Thyroid gland (tissue), 4 donors: ENCODE measurements around the gene ELOVL2.

Experiments
- CTCF ChIP-seq, 6 experiments: fragments of 200-600 bp in 3 of 6; fragments of 450-650 bp in 3 of 6; sonication (generic) in 3 of 6; IDR thresholded peaks; one replicate each; pipeline ENCODE4 v1.5.1; 2016 to 2019; ENCODE audit warnings: antibody characterized with exemption in 6 of 6, mild to moderate bottlenecking in 2 of 6, inconsistent platforms in 1 of 6, moderate library complexity in 1 of 6
- POLR2A ChIP-seq, 2 donors: fragments of 450-650 bp; IDR thresholded peaks; one replicate each; pipeline ENCODE4 v1.6.1; 2017; ENCODE audit warnings: antibody characterized with exemption in 2 of 2, mild to moderate bottlenecking in 2 of 2, moderate library complexity in 1 of 2

GRCh38 chr6:11015102-11015501 is 29.0 kb downstream of the ELOVL2 start:
- TF ChIP-seq POLR2A (IDR thresholded peaks at IDR 0.05) (no peak), CTCF (IDR thresholded peaks at IDR 0.05) (no peak)
